MM.1S (cell line): Measurements from ENCODE around the gene KPNB1.
A peak's percentile ranks its signal among the peaks of the same experiment; 100 is the strongest.

Experiments used
- DNase-seq: peaks from one replicate; pipeline ENCODE4 v3.0.0-alpha.2; 2015
- H2AFZ ChIP-seq: fragments of 300-600 bp; sonication (generic); 2 replicates; pipeline ENCODE4 v1.6.0; 2016; ENCODE audit warnings: antibody characterized with exemption, low read length
- H3F3A ChIP-seq: fragments of 300-600 bp; sonication (generic); 2 replicates; pipeline ENCODE4 v1.6.1; 2016; ENCODE audit warnings: mild to moderate bottlenecking, antibody characterized with exemption, low read length, moderate library complexity, mixed read lengths; ENCODE audit not compliant: insufficient read depth
- H3K27ac ChIP-seq: fragments of 300-600 bp; sonication (generic); 2 replicates; pipeline ENCODE4 v1.5.1; 2016; ENCODE audit warnings: mild to moderate bottlenecking, low read length
- H3K27me3 ChIP-seq: fragments of 300-600 bp; sonication (generic); replicated peaks from 2 replicates; pipeline ENCODE4 v1.6.0; 2016; ENCODE audit warnings: low read length; ENCODE audit not compliant: insufficient read depth
- H3K36me3 ChIP-seq: fragments of 300-600 bp; sonication (generic); replicated peaks from 2 replicates; pipeline ENCODE4 v1.6.1; 2016; ENCODE audit warnings: mild to moderate bottlenecking, low read length, mixed read lengths; ENCODE audit not compliant: insufficient read depth
- H3K4me1 ChIP-seq: fragments of 300-600 bp; sonication (generic); 2 replicates; pipeline ENCODE4 v1.6.1; 2016; ENCODE audit warnings: low read length, mixed read lengths
- H3K4me2 ChIP-seq: fragments of 300-600 bp; sonication (generic); 2 replicates; pipeline ENCODE4 v1.6.0; 2016; ENCODE audit warnings: low read depth, low read length
- H3K4me3 ChIP-seq: fragments of 300-600 bp; sonication (generic); 2 replicates; pipeline ENCODE4 v1.5.1; 2016; ENCODE audit warnings: low read length, mixed read lengths
- H3K79me2 ChIP-seq: fragments of 300-600 bp; sonication (generic); 2 replicates; pipeline ENCODE4 v1.6.1; 2016; ENCODE audit warnings: mixed run types, low read length, mixed read lengths
- H3K9ac ChIP-seq: fragments of 300-600 bp; sonication (generic); 2 replicates; pipeline ENCODE4 v1.6.1; 2016; ENCODE audit warnings: low read length, mixed read lengths
- H3K9me2 ChIP-seq: fragments of 300-600 bp; sonication (generic); replicated peaks from 2 replicates; pipeline ENCODE4 v1.6.1; 2016; ENCODE audit warnings: mild to moderate bottlenecking, low read length, mixed read lengths; ENCODE audit not compliant: insufficient read depth
- H3K9me3 ChIP-seq: fragments of 300-600 bp; sonication (generic); replicated peaks from 2 replicates; pipeline ENCODE4 v1.6.1; 2016; ENCODE audit warnings: mild to moderate bottlenecking, low read length, mixed read lengths; ENCODE audit not compliant: insufficient read depth
- H4K20me1 ChIP-seq: fragments of 300-600 bp; sonication (generic); 2 replicates; pipeline ENCODE4 v1.6.1; 2016; ENCODE audit warnings: mild to moderate bottlenecking, low read length, moderate library complexity, mixed read lengths; ENCODE audit not compliant: insufficient read depth
- EZH2 ChIP-seq: fragments of 300-600 bp; sonication (generic); optimal IDR thresholded peaks from 2 replicates; pipeline ENCODE3; 2017; ENCODE audit warnings: low read depth, mild to moderate bottlenecking, antibody characterized with exemption, low read length, mixed read lengths
- EZH2phosphoT487 ChIP-seq: fragments of 300-600 bp; sonication (generic); IDR thresholded peaks from 2 replicates; pipeline ENCODE4 v1.6.1; 2018; ENCODE audit warnings: antibody characterized with exemption, low read length
- TF ChIP-seq, protein P1 (sequence below): fragments of 300-600 bp; sonication (generic); IDR thresholded peaks from 2 replicates; pipeline ENCODE4 v1.5.1; 2016; ENCODE audit warnings: antibody characterized with exemption, low read length, mixed read lengths

KPNB1 gene

DNA sequence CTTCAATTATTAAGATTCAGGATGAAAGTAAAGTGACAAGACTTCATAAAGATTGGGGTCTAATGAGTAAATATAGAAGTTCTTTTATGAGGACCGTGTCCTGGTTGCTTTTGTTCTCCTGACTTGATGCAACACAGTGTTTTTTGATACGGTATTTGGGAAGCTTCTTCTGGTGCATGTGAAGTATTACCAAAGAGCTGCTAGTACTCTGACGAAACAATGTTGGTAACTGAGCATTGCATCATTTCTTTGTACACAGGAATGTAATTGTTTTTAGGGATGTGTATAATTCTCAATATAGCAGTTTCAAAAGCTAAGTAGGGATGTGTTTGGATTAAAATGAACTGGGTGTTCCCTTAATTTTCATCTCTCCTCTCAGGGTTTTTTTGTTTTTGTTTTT lies 15.9 kb downstream of the KPNB1 start:
- peaks cover 89% of the 10 kb centered on the region for H3K79me2 ChIP-seq
- no peaks in the 10 kb centered on the region for H3K27me3 ChIP-seq
- H3K9ac ChIP-seq, result no peak overlapping the region
- no peak overlapping the region for H2AFZ ChIP-seq
- TF ChIP-seq EZH2 (no peak), EZH2phosphoT487 (no peak)
- TF ChIP-seq, protein P1, sequence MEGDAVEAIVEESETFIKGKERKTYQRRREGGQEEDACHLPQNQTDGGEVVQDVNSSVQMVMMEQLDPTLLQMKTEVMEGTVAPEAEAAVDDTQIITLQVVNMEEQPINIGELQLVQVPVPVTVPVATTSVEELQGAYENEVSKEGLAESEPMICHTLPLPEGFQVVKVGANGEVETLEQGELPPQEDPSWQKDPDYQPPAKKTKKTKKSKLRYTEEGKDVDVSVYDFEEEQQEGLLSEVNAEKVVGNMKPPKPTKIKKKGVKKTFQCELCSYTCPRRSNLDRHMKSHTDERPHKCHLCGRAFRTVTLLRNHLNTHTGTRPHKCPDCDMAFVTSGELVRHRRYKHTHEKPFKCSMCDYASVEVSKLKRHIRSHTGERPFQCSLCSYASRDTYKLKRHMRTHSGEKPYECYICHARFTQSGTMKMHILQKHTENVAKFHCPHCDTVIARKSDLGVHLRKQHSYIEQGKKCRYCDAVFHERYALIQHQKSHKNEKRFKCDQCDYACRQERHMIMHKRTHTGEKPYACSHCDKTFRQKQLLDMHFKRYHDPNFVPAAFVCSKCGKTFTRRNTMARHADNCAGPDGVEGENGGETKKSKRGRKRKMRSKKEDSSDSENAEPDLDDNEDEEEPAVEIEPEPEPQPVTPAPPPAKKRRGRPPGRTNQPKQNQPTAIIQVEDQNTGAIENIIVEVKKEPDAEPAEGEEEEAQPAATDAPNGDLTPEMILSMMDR, result no peak
- H3K9me2 ChIP-seq, result no peaks in the 10 kb centered on the region
- no peak overlapping the region for H3K4me2 ChIP-seq
- H4K20me1 ChIP-seq, result peaks cover 19% of the 10 kb centered on the region; the same call in 1 of the 2 replicates
- peaks cover 20% of the 10 kb centered on the region for H3F3A ChIP-seq
- no peak overlapping the region for H3K4me3 ChIP-seq
- peaks cover 37% of the 10 kb centered on the region for H3K4me1 ChIP-seq
- no peak for DNase-seq
- no peaks in the 10 kb centered on the region for H3K9me3 ChIP-seq
- no peak overlapping the region for H3K27ac ChIP-seq
- H3K36me3 ChIP-seq, result peaks cover 49% of the 10 kb centered on the region

DNA sequence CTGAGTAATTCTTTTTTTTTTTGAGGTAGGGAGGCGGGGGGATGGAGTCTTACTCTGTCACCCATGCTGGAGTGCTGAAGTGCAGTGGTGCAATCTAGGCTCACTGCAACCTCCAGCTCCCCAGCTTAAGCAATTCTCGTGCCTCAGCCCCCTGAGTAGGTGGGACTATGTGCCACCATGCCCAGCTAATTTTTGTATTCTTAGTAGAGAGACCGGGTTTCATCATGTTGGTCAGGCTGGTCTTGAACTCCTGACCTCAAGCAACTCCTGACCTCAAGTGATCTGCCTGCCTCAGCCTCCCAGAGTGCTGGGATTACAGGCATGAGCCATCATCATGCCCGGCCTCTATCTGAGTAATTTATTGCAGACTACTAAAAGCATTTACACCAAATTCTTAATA lies 19.4 kb downstream of the KPNB1 start:
- no peak for DNase-seq
- Histone ChIP-seq H3K4me1 (peaks cover 10% of the 10 kb centered on the region; the same call in 1 of the 2 replicates), H3F3A (peaks cover 10% of the 10 kb centered on the region), H3K4me2 (no peak overlapping the region), H3K9me3 (no peaks in the 10 kb centered on the region), H3K9me2 (no peaks in the 10 kb centered on the region), H4K20me1 (peaks cover 19% of the 10 kb centered on the region; the same call in 1 of the 2 replicates), H3K79me2 (peaks cover 82% of the 10 kb centered on the region), H3K27ac (no peak overlapping the region), H3K9ac (no peak overlapping the region), H3K27me3 (no peaks in the 10 kb centered on the region), H3K4me3 (no peak overlapping the region), H3K36me3 (peaks cover 52% of the 10 kb centered on the region), H2AFZ (no peak overlapping the region)
- TF ChIP-seq EZH2phosphoT487, result no peak
- TF ChIP-seq, protein P1, result no peak
- no peak for TF ChIP-seq EZH2

DNA sequence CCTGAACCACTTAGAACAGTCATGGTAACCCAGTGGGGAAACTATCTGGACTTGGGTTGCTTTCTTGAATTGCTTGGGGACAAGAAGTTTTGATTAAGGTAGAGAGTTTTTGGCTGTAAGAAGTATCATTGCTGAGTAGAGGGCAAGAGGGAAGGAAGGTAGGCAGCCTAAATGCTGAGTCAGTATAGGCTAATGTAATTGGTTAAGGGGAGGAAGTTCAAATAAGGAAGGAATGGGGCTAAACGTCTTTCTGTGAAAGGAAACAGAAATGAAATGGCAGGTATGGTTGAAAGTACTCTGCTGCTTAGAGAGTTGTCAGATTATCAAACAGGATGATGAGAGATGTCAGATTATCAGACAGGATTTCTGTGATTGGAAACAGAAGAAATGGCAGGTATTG lies 20.3 kb downstream of the KPNB1 start:
- H3K9me3 ChIP-seq, result no peaks in the 10 kb centered on the region
- H3K36me3 ChIP-seq, result peaks cover 53% of the 10 kb centered on the region
- TF ChIP-seq EZH2phosphoT487, result no peak
- no peak for TF ChIP-seq EZH2
- TF ChIP-seq, protein P1, result no peak
- H3K27me3 ChIP-seq, result no peaks in the 10 kb centered on the region
- H3K27ac ChIP-seq, result peak overlapping the region; percentile 9; the same call in 1 of the 2 replicates
- H4K20me1 ChIP-seq, result peaks cover 21% of the 10 kb centered on the region; the same call in 1 of the 2 replicates
- 0 out of 2 replicates have a peak, but pooled peaks cover 8% of the 10 kb centered on the region for H3K4me1 ChIP-seq
- no peaks in the 10 kb centered on the region for H3K9me2 ChIP-seq
- H3K79me2 ChIP-seq, result peaks cover 81% of the 10 kb centered on the region
- H3K4me2 ChIP-seq, result no peak overlapping the region
- no peak overlapping the region for H2AFZ ChIP-seq
- H3K4me3 ChIP-seq, result no peak overlapping the region
- no peak for DNase-seq
- no peak overlapping the region for H3K9ac ChIP-seq
- H3F3A ChIP-seq, result peaks cover 13% of the 10 kb centered on the region
